ENCODE measurements around the gene TTC32. TPM values are rescaled to one million over a fixed set of nuclear protein-coding genes. Genes with fewer than 3 reads are reported as not detected.
"Not testable (repeated sequence)": the region's sequence is repeated elsewhere in the genome, so short reads cannot be mapped to it uniquely, and the experiment has no call there.

TTC32 gene
- polyA plus RNA-seq, 12 donors = 12.7 to 23.2 (median 18.9) TPM; not detected in 2

DNA sequence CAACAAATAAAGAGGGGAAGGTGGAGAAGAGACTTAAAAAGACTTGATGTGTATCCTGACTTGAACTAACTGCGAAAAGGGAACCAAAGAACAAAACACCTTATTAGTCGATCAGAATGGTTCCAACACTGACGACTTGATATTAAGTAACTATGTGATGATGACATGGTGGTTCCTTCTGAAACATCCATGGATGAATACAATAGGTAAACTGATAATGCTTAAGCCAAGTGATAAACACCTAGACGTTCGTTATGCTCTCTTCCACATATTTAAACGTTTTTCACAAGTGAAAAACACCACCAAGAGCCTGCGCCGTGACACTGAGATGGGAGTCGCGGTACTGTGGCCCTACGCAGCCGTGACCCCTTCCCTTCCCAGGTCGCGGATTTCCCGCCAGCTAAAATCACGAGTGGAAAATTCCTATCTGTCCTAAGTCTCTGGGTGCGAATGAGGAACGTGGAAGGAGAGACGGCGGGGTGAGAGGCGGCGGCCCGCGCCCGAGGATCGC lies 797 bp downstream of the TTC32 start:
- DNase-seq = no peak

- peak; percentile 10 for DNase-seq
These were observed 1.5 kb downstream of the TTC32 start for GRCh38 chr2:19899985-19900930.

DNA sequence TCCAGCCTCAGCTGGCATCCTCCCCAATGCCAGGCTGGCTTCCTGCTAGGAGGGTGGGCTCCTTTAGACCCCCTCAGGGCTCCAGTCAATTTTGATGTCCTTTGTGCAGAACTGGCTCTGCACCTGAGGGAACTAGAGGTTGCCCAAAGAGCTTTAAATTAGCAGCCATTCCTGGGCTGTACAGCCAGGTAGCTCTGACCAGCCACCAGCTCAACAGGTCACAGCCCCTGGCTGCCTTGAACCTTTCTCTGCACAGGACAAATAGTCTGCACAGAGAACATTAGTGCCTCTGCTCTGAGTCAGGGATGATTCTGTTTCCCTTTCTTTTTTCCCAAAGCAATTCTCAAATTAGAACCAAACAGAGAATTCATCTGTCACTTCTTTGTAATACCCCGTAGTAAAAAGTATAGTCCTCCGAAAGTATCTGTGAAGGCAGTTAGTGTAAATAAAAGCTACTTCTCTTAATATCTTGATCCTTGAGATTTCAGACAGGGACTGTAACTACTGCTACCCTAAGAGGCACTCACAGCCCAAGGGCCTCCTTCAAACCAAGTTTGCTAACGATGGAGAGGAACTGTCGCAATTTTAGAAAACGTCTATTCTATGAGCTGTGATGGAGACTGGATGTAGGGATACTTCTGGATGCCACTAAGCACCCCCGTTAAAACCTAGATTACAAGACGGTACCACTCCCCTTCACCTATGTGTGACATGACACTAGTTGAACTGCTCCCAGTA lies 3.0 kb downstream of the TTC32 start:
- no peak for DNase-seq

DNA sequence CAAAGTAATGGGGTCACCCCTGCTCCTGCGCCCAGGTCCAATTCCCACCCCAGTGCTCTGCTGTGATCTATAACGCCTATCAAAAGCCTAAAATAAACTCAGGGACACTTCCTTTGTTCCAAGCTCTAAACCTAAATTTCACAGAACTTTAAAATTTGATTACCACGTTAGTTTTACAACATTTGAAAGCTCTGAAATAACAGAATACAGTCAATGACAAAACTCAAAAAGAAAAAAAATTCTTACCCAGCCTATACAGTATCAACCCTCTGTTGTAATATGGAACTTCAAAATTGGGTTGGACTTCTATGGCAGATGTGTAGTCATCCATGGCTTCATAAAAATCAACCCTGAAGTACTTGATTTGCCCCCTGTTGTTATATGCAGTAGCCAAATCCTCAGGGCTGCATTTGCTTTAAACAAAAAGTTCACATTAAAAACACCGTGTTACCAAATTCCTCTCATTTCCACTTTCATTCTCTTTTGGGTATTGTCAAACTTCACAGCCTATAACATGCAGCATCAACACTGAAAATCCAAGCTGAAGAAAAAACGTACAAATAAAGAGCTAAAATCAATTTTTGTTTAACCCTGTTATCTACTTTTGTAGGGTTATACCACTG lies 4.0 kb downstream of the TTC32 start:
- DNase-seq = no peak

DNA sequence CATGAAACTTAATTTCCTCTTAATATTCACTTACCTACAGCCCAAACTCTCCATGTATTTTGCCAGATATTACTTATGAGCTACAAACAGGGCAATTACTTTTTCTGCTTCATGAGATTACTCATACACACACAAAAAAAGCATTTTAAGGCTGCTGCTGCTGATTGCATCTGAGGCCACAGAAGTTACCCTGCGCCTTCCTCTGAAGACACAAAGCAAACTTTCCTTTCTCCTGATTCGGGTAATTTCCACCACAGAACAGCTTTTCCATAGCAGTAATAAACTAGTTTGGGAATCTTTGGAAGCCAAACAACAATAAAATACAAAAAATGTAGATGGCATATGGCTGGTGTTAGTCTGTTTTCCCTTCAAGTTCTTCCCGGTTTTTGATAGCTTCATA lies 6.2 kb downstream of the TTC32 start:
- no peak for DNase-seq

GRCh38 chr2:19894134-19894792 lies 7.5 kb downstream of the TTC32 start:
- DNase-seq = no peak

DNA sequence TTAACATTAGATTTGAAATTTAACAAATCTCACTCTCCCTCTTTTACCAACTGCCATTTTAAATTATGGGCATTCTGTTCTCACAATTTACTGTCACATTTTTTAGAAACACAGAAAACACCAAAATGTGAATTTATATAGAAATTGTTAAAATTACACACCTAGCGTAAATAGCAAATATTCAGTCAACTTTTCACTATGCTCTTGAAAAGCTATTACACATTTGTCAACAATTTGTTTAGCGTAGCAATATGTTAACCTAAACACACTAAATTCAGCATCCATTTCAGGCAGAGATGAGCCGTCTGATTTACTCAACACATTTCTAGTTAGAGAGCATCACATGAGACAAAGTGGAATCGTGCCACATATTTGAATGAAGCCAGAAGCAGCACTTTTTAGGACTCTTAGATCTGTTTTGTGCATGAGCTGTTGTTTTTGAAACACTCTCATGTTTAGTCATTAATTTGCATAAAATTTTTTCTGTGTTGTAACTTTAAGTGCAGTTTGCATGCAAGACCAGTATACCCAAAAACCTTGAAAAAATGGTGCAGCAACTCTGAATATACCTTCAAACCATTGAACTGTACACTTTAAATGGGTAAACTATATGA lies 8.2 kb downstream of the TTC32 start:
- DNase-seq = no peak

- DNase-seq = not testable (repeated sequence)
These were observed 9.8 kb downstream of the TTC32 start for GRCh38 chr2:19891971-19892370.

- DNase-seq = no peak
These were observed 11.7 kb downstream of the TTC32 start for GRCh38 chr2:19890104-19890503.

GRCh38 chr2:19888831-19889230 lies 13.0 kb downstream of the TTC32 start:
- DNase-seq = no peak

DNA sequence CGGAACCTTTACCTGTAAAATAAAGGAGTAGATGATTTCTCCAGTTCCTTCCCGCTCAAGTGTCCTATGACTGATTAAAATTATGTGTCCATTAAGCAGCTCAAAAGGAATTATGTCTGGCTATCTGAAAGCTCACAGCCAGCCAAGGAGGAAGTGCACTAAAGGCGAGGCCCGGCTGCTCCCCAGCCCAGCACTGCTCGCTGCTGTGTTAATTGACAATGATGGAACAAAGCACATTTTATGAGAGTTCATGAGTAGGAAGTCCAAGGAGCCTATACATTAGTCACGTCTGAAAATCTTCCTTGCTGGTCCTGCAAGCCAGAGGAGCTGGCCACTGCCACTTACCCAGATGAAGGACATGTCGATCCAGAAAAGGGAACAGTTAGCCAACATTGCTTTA lies 14.3 kb downstream of the TTC32 start:
- no peak for DNase-seq

- no peak for DNase-seq
These were observed 15.5 kb downstream of the TTC32 start for GRCh38 chr2:19886261-19886660.

DNA sequence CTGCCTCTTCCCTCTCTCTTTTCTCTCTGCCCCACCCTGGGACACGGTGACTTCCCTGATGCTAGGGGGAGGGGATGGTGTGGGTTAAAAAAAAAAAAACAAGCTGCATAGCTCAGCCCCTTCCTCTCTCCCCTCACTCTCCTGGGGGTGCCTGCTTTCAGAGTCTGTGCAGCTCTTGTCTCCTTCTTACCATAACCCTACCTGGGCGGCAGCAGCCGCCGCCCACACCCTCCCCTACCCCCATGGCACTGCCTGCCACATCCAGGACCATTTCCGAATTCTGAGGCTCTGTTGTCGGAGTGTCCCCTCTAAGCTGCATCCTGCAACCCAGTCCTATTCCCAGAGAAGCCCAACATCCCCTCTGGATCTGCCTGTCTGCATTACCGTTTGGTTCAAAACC lies 16.0 kb downstream of the TTC32 start:
- DNase-seq = no peak

DNA sequence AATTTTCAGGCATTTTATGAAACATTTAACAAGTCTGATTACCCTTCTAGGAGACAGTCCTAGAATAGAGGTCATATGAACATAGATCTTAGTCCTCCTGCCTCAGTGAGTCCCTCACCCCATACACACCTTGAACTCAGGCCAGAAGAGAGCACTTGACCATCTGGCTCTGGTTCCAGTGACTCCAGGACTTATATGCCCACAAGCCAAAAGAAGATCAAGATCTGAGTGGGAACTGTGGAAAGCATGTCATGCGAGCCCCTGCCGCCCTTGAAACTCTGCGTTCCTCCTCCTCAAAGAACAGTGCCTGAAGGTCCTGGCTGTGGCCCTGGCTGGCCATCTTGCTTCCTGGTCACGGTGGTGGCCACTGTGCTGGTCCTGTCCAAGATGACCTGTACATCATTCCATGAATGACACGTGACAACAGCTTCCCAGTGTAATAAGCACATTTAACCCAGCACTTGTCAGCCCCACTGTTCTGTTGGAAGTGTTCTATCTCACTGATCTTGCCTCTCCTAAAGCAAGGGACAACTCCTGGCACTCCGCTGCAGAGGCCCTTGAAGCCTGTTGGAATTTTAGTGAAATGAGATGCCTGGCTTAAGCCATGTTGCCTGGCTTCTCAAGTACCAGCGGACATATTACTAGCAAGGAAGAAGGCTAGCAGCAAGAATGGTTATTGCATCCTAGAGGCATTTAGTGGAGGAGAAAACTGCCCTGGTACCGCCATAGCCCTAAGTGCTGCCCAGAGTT lies 17.6 kb downstream of the TTC32 start:
- no peak for DNase-seq

GRCh38 chr2:19883486-19883885 lies 18.3 kb downstream of the TTC32 start:
- DNase-seq = no peak

GRCh38 chr2:19882286-19882685 lies 19.5 kb downstream of the TTC32 start:
- no peak for DNase-seq

- no peak for DNase-seq
These were observed 19.9 kb downstream of the TTC32 start for GRCh38 chr2:19881908-19882265.

DNA sequence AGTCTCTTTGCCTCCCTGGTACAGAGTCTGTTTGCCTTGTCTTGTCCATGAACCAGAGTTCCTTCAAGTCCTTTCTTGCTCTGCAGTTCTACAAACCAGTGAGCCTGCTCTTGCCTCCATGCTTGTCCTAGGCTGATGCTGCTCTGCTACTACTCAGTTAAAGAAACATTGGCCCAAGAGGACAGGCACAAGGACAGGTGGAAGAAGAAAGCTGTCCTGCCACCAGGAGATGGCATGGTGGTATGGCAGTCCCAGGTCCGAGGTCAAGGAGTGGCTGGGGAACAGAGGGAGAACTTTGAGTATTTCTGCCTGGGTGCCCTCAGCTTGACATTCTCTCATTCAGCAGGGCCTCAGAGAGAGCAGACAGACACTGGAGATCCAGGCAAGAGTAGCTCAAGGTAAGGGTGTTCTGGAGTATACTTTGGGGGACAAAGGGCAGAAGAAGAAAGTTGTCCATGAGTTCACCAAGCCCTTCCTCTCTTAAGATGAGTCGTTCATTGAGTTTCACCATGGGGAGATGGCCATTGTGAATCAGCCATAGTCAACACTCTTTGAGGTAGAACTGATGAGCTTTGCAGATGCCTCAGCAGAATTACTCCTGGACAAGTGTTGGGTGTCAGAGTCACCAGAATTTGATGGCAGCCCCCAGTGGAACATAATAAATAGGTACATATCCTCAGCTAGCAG lies 20.4 kb downstream of the TTC32 start:
- no peak for DNase-seq

- DNase-seq = not testable (repeated sequence)
These were observed 21.6 kb downstream of the TTC32 start for GRCh38 chr2:19880191-19880590.

- no peak for DNase-seq
These were observed 22.7 kb downstream of the TTC32 start for GRCh38 chr2:19879120-19879519.

Measured in muscle of arm (tissue), 12 donors.